NCI-H748 (cell line): ENCODE measurements around the gene CSRNP3.

Experiments
- DNase-seq: peaks from one replicate; lab custom pipeline; 2025; ENCODE audit not compliant: unreplicated experiment; lab: John Stamatoyannopoulos, UW

The CSRNP3 gene

DNA sequence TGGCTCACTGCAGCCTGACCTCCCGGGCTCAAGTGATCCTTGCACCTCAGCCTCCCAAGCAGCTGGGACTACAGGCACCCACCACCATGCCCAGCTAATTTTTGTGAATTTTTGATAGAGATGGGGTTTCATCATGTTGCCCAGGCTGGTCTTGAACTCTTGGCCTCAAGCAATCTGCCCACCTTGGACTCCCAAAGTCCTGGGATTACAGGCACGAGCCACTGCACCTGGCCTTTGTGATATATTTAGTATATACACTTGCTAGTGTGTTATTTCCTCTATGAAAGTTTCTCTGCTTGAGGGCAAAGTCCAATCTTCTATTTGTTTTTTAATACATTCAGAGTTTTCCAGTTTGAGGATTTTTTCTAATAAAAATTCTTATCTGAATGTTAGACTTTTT, 205.3 kb downstream of the CSRNP3 start:
- DNase-seq = no peak

DNA sequence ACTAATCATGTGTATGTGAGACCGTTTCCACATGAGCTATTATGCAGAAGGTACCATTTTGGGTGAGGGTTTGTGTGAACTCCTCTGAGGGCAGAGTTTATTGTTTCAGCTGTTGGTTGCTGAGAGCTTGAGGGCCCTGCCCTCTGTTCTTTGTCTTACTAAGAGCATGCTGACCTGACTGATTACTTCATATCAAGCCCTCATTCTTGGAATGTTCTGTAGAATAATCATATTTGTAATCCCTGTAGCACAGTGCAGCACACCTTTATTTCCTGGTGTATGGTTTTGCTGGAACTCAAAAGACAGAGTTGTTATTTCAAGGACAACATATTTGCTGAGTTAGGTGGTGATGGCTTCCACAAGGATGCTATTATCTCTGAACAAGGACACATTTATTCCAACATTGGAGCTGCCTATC, 206.1 kb downstream of the CSRNP3 start:
- DNase-seq = peak; percentile 35

DNA sequence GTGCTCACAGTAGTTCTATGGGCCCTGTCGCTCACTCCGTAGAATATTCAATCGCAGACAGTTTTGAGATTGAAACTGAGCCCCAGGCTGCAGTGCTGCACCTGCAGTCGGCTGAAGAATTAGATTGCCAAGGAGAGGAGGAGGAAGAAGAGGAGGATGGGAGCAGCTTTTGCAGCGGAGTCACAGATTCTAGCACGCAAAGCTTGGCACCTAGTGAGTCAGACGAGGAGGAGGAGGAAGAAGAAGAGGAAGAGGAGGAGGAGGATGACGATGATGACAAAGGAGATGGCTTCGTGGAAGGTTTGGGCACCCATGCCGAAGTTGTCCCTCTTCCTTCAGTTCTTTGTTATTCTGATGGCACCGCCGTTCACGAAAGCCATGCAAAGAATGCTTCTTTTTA, 209.4 kb downstream of the CSRNP3 start:
- no peak for DNase-seq

GRCh38 chr2:165679621-165680020, 210.1 kb downstream of the CSRNP3 start:
- no peak for DNase-seq

DNA sequence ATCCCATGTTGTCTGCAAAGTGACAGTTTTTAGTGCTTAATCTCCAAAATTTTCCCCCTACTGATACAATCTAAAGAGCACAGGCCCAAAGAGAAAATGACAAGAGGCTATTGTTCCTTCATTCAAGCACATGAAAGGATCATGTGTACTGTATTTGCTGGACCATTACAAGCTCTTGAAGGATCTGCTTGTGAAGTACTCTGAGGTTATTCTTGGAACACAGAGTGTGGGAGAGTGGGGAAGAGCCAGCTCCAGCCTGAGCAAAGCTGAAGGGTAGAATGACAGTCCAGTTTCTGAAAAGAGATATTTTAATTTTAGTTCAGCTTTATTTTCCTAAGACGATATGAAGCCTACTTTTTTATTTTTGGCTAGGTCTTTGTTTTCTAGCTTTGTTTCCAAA, 212.3 kb downstream of the CSRNP3 start:
- no peak for DNase-seq

DNA sequence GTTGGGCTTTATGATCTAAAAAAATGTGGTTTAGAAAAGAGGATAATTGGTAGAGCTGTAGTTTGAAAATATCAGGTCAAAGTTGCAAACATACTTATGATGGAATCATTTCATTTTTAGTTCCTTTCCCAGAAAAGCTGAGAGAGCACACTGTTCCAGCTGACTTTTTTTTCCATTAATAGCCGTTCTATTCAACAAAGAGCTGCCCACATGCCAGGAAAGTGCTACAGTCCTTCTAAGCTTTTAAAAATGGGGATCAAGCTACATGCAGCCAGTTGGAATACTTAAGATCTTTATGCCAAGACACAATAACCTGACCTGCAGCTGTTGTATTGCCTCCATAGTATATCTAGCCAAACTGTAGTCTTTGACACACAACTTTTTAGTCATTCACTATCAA, 213.0 kb downstream of the CSRNP3 start:
- no peak for DNase-seq

DNA sequence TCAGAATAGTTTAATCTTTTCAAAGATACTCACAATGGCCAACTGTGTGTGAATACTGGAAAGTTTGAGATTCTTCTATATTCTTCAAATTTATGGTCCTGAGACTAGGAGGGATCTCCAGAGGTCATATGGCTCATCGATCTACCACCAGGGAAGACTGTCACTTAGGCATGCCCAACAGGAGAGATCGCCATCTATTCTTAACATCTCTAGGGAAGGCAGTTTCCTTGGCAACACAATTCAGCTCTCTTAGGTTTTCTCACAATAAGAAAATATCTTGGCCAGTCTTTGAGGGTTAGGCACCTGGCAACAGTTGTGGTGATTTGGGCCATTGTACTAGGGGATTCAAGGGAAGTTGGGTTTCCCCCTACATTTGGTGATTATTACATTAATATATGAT, 217.3 kb downstream of the CSRNP3 start:
- DNase-seq = no peak

GRCh38 chr2:165687426-165688002, 218.0 kb downstream of the CSRNP3 start:
- DNase-seq = no peak

DNA sequence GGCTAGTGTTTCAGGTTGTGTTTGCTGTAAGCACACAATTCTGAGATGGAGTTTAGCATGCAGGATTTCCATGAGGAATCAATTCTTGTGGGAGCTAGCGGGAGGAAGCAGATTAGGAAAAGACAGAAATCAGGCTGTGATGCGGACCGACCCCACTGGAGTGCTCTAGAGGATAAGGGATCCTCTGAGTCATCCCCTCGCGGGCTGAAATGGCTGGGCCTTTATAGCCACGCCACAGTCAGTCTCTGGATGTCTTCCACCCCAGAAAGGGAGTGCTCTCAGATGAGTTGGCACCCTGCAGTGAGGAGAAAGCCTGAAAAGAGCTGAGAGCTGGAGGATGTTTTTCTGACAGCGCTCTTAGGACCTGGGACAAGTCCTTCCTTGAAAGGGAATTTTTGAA, 222.1 kb downstream of the CSRNP3 start:
- DNase-seq = peak; percentile 35

- DNase-seq = no peak
Observed at GRCh38 chr2:165692906-165693305, 223.4 kb downstream of the CSRNP3 start.

- no peak for DNase-seq
Observed at GRCh38 chr2:165693838-165694237, 224.3 kb downstream of the CSRNP3 start.

DNA sequence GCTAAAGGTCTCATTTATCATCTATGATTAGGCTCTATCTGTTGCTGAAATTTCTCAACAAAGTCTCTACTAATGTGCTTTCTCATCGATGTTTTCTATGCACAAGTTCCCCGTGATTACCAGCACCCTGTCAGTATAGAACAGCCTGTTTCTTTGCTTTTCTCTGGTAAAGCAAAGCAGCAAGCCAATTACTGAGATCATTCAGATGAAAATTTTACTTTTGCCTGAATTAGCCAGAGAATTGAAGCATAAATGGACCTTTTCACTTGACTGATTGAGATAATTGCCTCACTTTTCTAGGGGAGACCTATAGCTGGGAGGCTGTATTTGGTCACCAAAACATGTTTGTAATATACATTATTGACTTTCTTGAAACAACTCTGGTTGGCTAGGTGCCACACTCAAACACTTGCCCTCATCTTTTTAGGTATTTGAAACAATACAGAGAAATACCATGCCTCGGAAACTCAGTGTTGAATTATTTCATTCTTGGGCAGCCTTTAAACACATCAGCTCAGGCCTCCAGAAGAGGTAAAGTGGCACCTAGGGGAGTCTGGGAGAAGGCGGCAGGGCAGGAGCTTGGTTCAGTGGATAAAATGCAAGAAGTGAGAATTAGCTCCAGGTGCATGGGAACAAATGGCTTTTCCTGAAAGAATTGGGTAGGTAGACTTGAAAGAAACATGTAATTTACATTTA, 228.4 kb downstream of the CSRNP3 start:
- peak; percentile 94 for DNase-seq

GRCh38 chr2:165698444-165698884, 229.0 kb downstream of the CSRNP3 start:
- DNase-seq = peak; percentile 89

GRCh38 chr2:165699946-165700345, 230.4 kb downstream of the CSRNP3 start:
- DNase-seq = no peak

DNA sequence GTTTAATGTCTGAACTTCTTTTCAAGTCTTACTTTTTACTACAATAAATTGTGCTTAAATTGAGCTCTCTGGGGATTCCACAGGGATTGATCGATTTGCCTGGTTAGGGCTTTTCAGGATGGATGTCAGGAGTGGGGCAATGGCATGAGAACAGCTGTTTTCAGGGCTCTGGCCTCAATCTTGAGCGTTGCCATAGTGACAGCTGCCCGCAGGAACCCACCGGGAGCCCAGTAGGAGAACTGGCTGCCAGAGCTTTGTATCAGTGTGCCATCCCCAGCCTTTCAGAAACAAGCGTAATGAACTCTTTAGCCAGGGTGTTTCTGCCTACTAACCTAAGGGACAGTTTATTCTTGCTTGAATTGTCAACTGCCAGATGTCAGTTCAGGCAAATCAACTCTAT, 231.0 kb downstream of the CSRNP3 start:
- peak; percentile 28 for DNase-seq

GRCh38 chr2:165701147-165701546, 231.6 kb downstream of the CSRNP3 start:
- DNase-seq = no peak

DNA sequence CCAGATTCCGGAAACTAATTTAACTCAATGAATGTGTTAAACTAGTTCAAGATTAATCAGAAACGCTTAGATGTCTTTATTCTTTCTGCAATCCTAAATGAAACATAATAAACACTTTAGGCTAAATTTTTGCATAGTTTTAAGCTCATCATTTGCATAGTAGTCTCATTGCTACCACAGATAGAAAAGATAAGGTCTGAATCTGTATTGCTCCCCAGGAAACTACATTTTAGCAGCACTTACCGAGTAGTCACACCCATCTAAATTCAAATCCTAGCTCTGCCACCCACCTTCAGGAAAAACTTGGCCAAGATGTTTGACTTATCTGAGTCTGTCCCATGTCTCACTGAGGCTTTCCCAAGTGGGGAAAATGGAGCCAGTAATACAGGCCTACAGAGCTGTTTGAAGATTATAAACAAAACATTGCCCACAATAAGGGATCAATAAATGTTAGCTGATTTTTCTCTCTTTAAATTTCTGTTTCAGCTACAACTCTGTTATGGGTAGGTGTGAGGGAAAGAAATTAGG, 237.5 kb downstream of the CSRNP3 start:
- DNase-seq = no peak

DNA sequence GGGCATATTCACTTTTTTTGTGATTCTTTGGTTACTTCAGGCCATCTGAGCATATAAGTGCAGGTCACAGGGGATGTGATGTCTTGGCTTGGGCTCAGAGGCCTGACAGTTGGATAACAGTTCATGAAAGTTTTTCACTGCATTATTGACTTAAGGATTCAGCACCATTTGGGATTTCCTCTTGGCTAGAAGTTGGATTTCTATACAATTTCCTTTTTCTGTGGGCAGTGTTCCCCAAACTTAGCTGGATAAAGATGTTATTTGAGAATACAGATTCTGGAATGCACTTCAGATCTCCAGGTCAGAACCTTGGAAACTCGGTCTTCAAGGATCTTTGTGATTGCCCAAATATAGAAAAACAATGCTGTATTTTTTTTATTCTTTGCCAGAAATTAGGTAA, 246.6 kb downstream of the CSRNP3 start:
- no peak for DNase-seq

GRCh38 chr2:165718610-165719210, 249.2 kb downstream of the CSRNP3 start:
- DNase-seq = peak; percentile 18

- no peak for DNase-seq
Observed at GRCh38 chr2:165720511-165720910, 251.0 kb downstream of the CSRNP3 start.

- DNase-seq = no peak
Observed at GRCh38 chr2:165725421-165725820, 255.9 kb downstream of the CSRNP3 start.
